BE2C (cell line): Measurements from ENCODE around the gene NR3C2.

Experiments
- DNase-seq: peaks from one replicate; pipeline ENCODE4 v3.0.0-alpha.2; 2020
- H3K27me3 ChIP-seq: fragments of 250-450 bp; sonication (Bioruptor Pico); 2 replicates; pipeline ENCODE4 v1.5.1; 2020; ENCODE audit warnings: mild to moderate bottlenecking
- H3K36me3 ChIP-seq: fragments of 250-450 bp; sonication (Bioruptor Pico); 2 replicates; pipeline ENCODE4 v1.5.1; 2020; ENCODE audit warnings: mild to moderate bottlenecking
- H3K4me1 ChIP-seq: fragments of 250-450 bp; sonication (Bioruptor Pico); 2 replicates; pipeline ENCODE4 v1.5.1; 2020
- H3K4me3 ChIP-seq: 2 replicates; pipeline ENCODE4 v1.5.1; 2011; ENCODE audit warnings: low read depth, low read length
- H3K9me3 ChIP-seq: fragments of 250-450 bp; sonication (Bioruptor Pico); 2 replicates; pipeline ENCODE4 v1.5.1; 2020
- CTCF ChIP-seq: IDR thresholded peaks from 2 replicates; pipeline ENCODE4 v1.5.1; 2012; ENCODE audit warnings: mild to moderate bottlenecking, low read depth, low read length

Gene NR3C2

GRCh38 chr4:148044089-148044911 is 397.9 kb downstream of the NR3C2 start:
- Histone ChIP-seq H3K4me3 (no peak overlapping the region), H3K4me1 (no peaks in the 10 kb centered on the region; the same call in none of the 2 replicates), H3K9me3 (no peaks in the 10 kb centered on the region), H3K27me3 (no peaks in the 10 kb centered on the region), H3K36me3 (no peaks in the 10 kb centered on the region; the same call in 1 of the 2 replicates)
- no peak for DNase-seq
- no peak for TF ChIP-seq CTCF

- H3K27me3 ChIP-seq, result no peaks in the 10 kb centered on the region
- no peaks in the 10 kb centered on the region for H3K9me3 ChIP-seq
- DNase-seq, result no peak
- H3K4me1 ChIP-seq, result no peaks in the 10 kb centered on the region; the same call in 1 of the 2 replicates
- no peaks in the 10 kb centered on the region for H3K36me3 ChIP-seq
- TF ChIP-seq CTCF, result no peak
- H3K4me3 ChIP-seq, result no peak overlapping the region
These were observed 400.4 kb downstream of the NR3C2 start for GRCh38 chr4:148041606-148042329.

- no peak for DNase-seq
- H3K4me3 ChIP-seq, result no peak overlapping the region
These were observed 407.4 kb downstream of the NR3C2 start for GRCh38 chr4:148034813-148035212.

GRCh38 chr4:148030193-148030873 is 411.9 kb downstream of the NR3C2 start:
- Histone ChIP-seq H3K36me3 (peaks cover 3% of the 10 kb centered on the region; the same call in 1 of the 2 replicates), H3K4me1 (peaks cover 6% of the 10 kb centered on the region), H3K9me3 (no peaks in the 10 kb centered on the region), H3K4me3 (no peak overlapping the region), H3K27me3 (no peaks in the 10 kb centered on the region)
- DNase-seq, result no peak
- no peak for TF ChIP-seq CTCF

More at GRCh38 chr4:148034813-148035212, 407.4 kb downstream of the NR3C2 start:
- TF ChIP-seq CTCF, result no peak
- Histone ChIP-seq H3K9me3 (no peaks in the 10 kb centered on the region), H3K36me3 (no peaks in the 10 kb centered on the region; the same call in 1 of the 2 replicates), H3K4me1 (no peaks in the 10 kb centered on the region; the same call in 1 of the 2 replicates), H3K27me3 (no peaks in the 10 kb centered on the region)

GRCh38 chr4:148029781-148030180 is 412.4 kb downstream of the NR3C2 start:
- H3K4me1 ChIP-seq, result peaks cover 6% of the 10 kb centered on the region
- no peaks in the 10 kb centered on the region for H3K27me3 ChIP-seq
- no peak overlapping the region for H3K4me3 ChIP-seq
- DNase-seq, result no peak
- H3K9me3 ChIP-seq, result no peaks in the 10 kb centered on the region
- TF ChIP-seq CTCF, result no peak
- H3K36me3 ChIP-seq, result peaks cover 3% of the 10 kb centered on the region; the same call in 1 of the 2 replicates
